GM12865 (cell line): Measurements from ENCODE around the gene SYPL1.
A peak's percentile ranks its signal among the peaks of the same experiment; 100 is the strongest.

Source experiments
- DNase-seq: peaks from one replicate; pipeline ENCODE4 v3.0.0; 2010; ENCODE audit warnings: low read depth
- H3K4me3 ChIP-seq: 2 replicates; pipeline ENCODE4 v1.5.1; 2011; ENCODE audit warnings: mild to moderate bottlenecking, low read depth, low read length, control low read depth
- CTCF ChIP-seq: IDR thresholded peaks from 2 replicates; pipeline ENCODE4 v1.5.1; 2011; ENCODE audit warnings: low read length, control low read depth, low read depth, inconsistent platforms; ENCODE audit not compliant: insufficient read depth; ENCODE audit errors: missing control alignments

SYPL1 gene

GRCh38 chr7:106121189-106121810 is 9.2 kb upstream of the SYPL1 start:
- no peak overlapping the region for H3K4me3 ChIP-seq
- TF ChIP-seq CTCF, result no peak
- DNase-seq, result no peak

- no peak for TF ChIP-seq CTCF
- DNase-seq, result no peak
- no peak overlapping the region for H3K4me3 ChIP-seq
Observed at GRCh38 chr7:106120500-106120899, 8.4 kb upstream of the SYPL1 start.

- TF ChIP-seq CTCF, result no peak
- no peak for DNase-seq
- no peak overlapping the region for H3K4me3 ChIP-seq
Observed at GRCh38 chr7:106119719-106120118, 7.6 kb upstream of the SYPL1 start.

- no peak for DNase-seq
- TF ChIP-seq CTCF, result no peak
- no peak overlapping the region for H3K4me3 ChIP-seq
Observed at GRCh38 chr7:106117786-106118544, 5.9 kb upstream of the SYPL1 start.

- TF ChIP-seq CTCF, result no peak
- no peak overlapping the region for H3K4me3 ChIP-seq
- DNase-seq, result peak; percentile 12
Observed at GRCh38 chr7:106116161-106116704, 4.1 kb upstream of the SYPL1 start.

- DNase-seq, result peak; percentile 5
- TF ChIP-seq CTCF, result no peak
- no peak overlapping the region for H3K4me3 ChIP-seq
Observed at GRCh38 chr7:106114716-106115383, 2.7 kb upstream of the SYPL1 start.
